HG03159 (cell line): ENCODE data around the gene BCL6.

Experiments used
- ATAC-seq: cut with Tn5 transposase; IDR thresholded peaks from one replicate; pipeline ENCODE4 v1.9.1; 2021; ENCODE audit warnings: mild to moderate bottlenecking, moderate library complexity; ENCODE audit not compliant: unreplicated experiment

Gene BCL6

GRCh38 chr3:187678726-187679268 is 66.5 kb downstream of the BCL6 start:
- no peak for ATAC-seq

GRCh38 chr3:187677604-187678003 is 67.7 kb downstream of the BCL6 start:
- ATAC-seq, result no peak

- no peak for ATAC-seq
Measured at GRCh38 chr3:187673012-187673411, 72.3 kb downstream of the BCL6 start.
